Uterus (tissue), 4 donors: ENCODE data around the gene ACTL9. TPM values are rescaled to one million over a fixed set of nuclear protein-coding genes. Genes with fewer than 3 reads are reported as not detected.

Source experiments
- DNase-seq, 2 donors: peaks; one replicate each; pipeline ENCODE4 v3.0.0-alpha.2; 2019 to 2020
- H3K27ac ChIP-seq, 2 donors: fragments of 200-600 bp; sonication (generic); 1 replicate in 1 of 2; 2 replicates in 1 of 2; pipeline ENCODE4 v1.5.1; 2016 to 2018
- H3K27me3 ChIP-seq, 2 donors: fragments of 200-600 bp; sonication (generic); one replicate each; pipeline ENCODE4 v1.5.1; 2018 to 2019; ENCODE audit warnings: control low read depth in 1 of 2
- H3K36me3 ChIP-seq, 2 donors: fragments of 200-600 bp; sonication (generic); one replicate each; pipeline ENCODE4 v1.5.1; 2019; ENCODE audit warnings: control low read depth in 1 of 2
- H3K4me1 ChIP-seq, 2 donors: fragments of 200-600 bp; sonication (generic); one replicate each; pipeline ENCODE4 v1.5.1; 2018 to 2019; ENCODE audit warnings: control low read depth in 1 of 2
- H3K4me3 ChIP-seq, 2 donors: fragments of 200-600 bp; sonication (generic); 1 replicate in 1 of 2; 2 replicates in 1 of 2; pipeline ENCODE4 v1.5.1; 2018 to 2019; ENCODE audit warnings: mild to moderate bottlenecking in 1 of 2
- H3K9me3 ChIP-seq, 2 donors: fragments of 200-600 bp; sonication (generic); one replicate each; pipeline ENCODE4 v1.5.1; 2019; ENCODE audit warnings: control low read depth in 1 of 2
- POLR2A ChIP-seq, 2 donors: fragments of 450-650 bp; IDR thresholded peaks; one replicate each; pipeline ENCODE4 v1.6.1; 2016; ENCODE audit warnings: antibody characterized with exemption in 2 of 2, mild to moderate bottlenecking in 1 of 2, moderate library complexity in 1 of 2
- intact Hi-C: fragments of 100-400 bp; cut with DNase I; formaldehyde crosslinking; loops from one replicate; pipeline ENCODE4 v1.15.1; 2023; ENCODE audit warnings: low total_unique reads
- total RNA-seq, 4 donors: library from RNA; depleted of rRNA in 3 of 4; stranded (reverse); fragments of >200 nt in 3 of 4; gene quantifications; one replicate each; pipeline versions ENCODE4 v1.1.0 to v1.2.4, GENCODE V29; 2014 to 2023
- TF ChIP-seq, protein P1 (sequence below), 4 experiments: fragments of 200-600 bp in 2 of 4; fragments of 450-650 bp in 2 of 4; sonication (generic) in 2 of 4; IDR thresholded peaks; one replicate each; pipeline ENCODE4 v1.5.1; 2016 to 2019; ENCODE audit warnings: antibody characterized with exemption in 4 of 4, mild to moderate bottlenecking in 2 of 4, moderate library complexity in 1 of 4
- donor health status: DM: yes; HTN: yes; CAD: no.

Gene ACTL9
- total RNA-seq, 4 donors from 2014 or later = not detected

- TF ChIP-seq POLR2A (IDR thresholded peaks at IDR 0.05) = no peak
- TF ChIP-seq, protein P1, sequence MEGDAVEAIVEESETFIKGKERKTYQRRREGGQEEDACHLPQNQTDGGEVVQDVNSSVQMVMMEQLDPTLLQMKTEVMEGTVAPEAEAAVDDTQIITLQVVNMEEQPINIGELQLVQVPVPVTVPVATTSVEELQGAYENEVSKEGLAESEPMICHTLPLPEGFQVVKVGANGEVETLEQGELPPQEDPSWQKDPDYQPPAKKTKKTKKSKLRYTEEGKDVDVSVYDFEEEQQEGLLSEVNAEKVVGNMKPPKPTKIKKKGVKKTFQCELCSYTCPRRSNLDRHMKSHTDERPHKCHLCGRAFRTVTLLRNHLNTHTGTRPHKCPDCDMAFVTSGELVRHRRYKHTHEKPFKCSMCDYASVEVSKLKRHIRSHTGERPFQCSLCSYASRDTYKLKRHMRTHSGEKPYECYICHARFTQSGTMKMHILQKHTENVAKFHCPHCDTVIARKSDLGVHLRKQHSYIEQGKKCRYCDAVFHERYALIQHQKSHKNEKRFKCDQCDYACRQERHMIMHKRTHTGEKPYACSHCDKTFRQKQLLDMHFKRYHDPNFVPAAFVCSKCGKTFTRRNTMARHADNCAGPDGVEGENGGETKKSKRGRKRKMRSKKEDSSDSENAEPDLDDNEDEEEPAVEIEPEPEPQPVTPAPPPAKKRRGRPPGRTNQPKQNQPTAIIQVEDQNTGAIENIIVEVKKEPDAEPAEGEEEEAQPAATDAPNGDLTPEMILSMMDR (IDR thresholded peaks at IDR 0.05) = no peak
- H3K4me3 ChIP-seq = no peak overlapping the region
- no peak for DNase-seq
- H3K36me3 ChIP-seq = no peaks in the 10 kb centered on the region
- intact Hi-C loops = loop anchor here (5.0 kb wide), 1 partner anchor 424 kb away; no protein-coding TSS in a partner anchor
- no peaks in the 10 kb centered on the region for H3K4me1 ChIP-seq
- no peaks in the 10 kb centered on the region for H3K9me3 ChIP-seq
- no peaks in the 10 kb centered on the region for H3K27me3 ChIP-seq
- no peak overlapping the region for H3K27ac ChIP-seq
Observed at GRCh38 chr19:8657869-8658268, 40.7 kb downstream of the ACTL9 start.

- H3K27ac ChIP-seq = no peak overlapping the region
- intact Hi-C loops = loop anchor here (5.0 kb wide), 1 partner anchor 427 kb away; no protein-coding TSS in a partner anchor
Observed at GRCh38 chr19:8655340-8655709, 43.3 kb downstream of the ACTL9 start.

GRCh38 chr19:8654591-8655339, 43.8 kb downstream of the ACTL9 start:
- no peaks in the 10 kb centered on the region for H3K4me1 ChIP-seq
- H3K36me3 ChIP-seq = no peaks in the 10 kb centered on the region
- TF ChIP-seq, protein P1 (IDR thresholded peaks at IDR 0.05) = peak; percentile 72 to 99 (median 87)
- TF ChIP-seq POLR2A (IDR thresholded peaks at IDR 0.05) = no peak
- intact Hi-C loops = loop anchor here (5.0 kb wide), 1 partner anchor 428 kb away; no protein-coding TSS in a partner anchor
- peak; percentile 21 to 38 for DNase-seq
- no peaks in the 10 kb centered on the region for H3K27me3 ChIP-seq
- no peak overlapping the region for H3K4me3 ChIP-seq
- H3K9me3 ChIP-seq = no peaks in the 10 kb centered on the region
- H3K27ac ChIP-seq = no peak overlapping the region

More at GRCh38 chr19:8655340-8655709, 43.3 kb downstream of the ACTL9 start:
- no peaks in the 10 kb centered on the region for H3K27me3 ChIP-seq
- H3K4me1 ChIP-seq = no peaks in the 10 kb centered on the region
- no peak overlapping the region for H3K4me3 ChIP-seq
- H3K36me3 ChIP-seq = no peaks in the 10 kb centered on the region
- no peak for DNase-seq
- H3K9me3 ChIP-seq = no peaks in the 10 kb centered on the region
- TF ChIP-seq, protein P1 (IDR thresholded peaks at IDR 0.05) = no peak
- no peak for TF ChIP-seq POLR2A (IDR thresholded peaks at IDR 0.05)

DNA sequence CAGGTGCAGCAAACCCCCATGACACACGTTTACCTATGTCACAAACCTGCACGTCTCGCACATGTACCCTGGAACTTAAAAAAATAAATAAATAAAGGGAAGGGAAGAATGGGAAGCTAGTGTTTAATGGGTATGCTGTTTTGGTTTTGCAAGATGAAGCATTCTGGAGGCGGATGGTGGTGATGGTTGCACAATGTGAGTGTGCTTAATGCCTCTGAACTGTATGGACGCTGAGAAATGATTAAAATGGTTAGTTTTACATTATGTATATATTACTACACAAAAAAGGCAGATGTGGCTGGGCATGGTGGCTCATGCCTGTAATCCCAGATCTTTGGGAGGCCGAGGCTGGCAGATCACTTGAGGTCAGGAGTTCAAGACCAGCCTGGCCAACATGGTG, 50.4 kb downstream of the ACTL9 start:
- no peak for TF ChIP-seq POLR2A (IDR thresholded peaks at IDR 0.05)
- TF ChIP-seq, protein P1 (IDR thresholded peaks at IDR 0.05) = no peak
- DNase-seq = no peak
- Histone ChIP-seq H3K36me3 (no peaks in the 10 kb centered on the region), H3K4me3 (no peak overlapping the region), H3K9me3 (no peaks in the 10 kb centered on the region), H3K4me1 (no peaks in the 10 kb centered on the region), H3K27ac (no peak overlapping the region), H3K27me3 (no peaks in the 10 kb centered on the region)
- intact Hi-C loops = no loop called here

Other genes with a start within 250 kb of the ACTL9 start
- gene PRAM1, start 196.2 kb downstream of the ACTL9 start, total RNA-seq = 1 to 10 TPM in 1 of 4 donors, under 1 TPM in 1, not detected in 2; 0.97 to 3.0 TPM
- 100 to 1,000 TPM in 1 of 4 donors, 10 to 100 TPM in 3; 11.6 to 275 (median 24.4) TPM for gene ZNF414, start 184.6 kb downstream of the ACTL9 start, total RNA-seq
- 10 to 100 TPM in 1 of 4 donors, 1 to 10 TPM in 3; 4.1 to 45.9 (median 7.5) TPM for gene MYO1F, start 121.4 kb downstream of the ACTL9 start, total RNA-seq
- gene ADAMTS10, start 88.1 kb downstream of the ACTL9 start, total RNA-seq = 10 to 100 TPM; 13.2 to 70.4 (median 52.7) TPM
- not detected for gene NFILZ, start 68.2 kb downstream of the ACTL9 start, total RNA-seq
- gene OR2Z1, start 22.8 kb upstream of the ACTL9 start, total RNA-seq = not detected
- 100 to 1,000 TPM in 1 of 4 donors, 10 to 100 TPM in 2, 1 to 10 TPM in 1; 8.2 to 117 (median 50.0) TPM for gene ZNF558, start 133.5 kb upstream of the ACTL9 start, total RNA-seq
- gene MBD3L1, start 133.6 kb upstream of the ACTL9 start, total RNA-seq = not detected